Central memory CD4-positive, alpha-beta T cell (primary cell): ENCODE measurements around the gene TTC28.

Source experiments
- DNase-seq: peaks from one replicate; pipeline ENCODE4 v3.0.0; 2022

Gene TTC28

GRCh38 chr22:27937453-27937852 is 742.2 kb downstream of the TTC28 start:
- no peak for DNase-seq

GRCh38 chr22:27935897-27936296 is 743.7 kb downstream of the TTC28 start:
- DNase-seq: no peak

- DNase-seq: no peak
Measured at GRCh38 chr22:27934069-27934468, 745.6 kb downstream of the TTC28 start.

- no peak for DNase-seq
Measured at GRCh38 chr22:27933186-27933983, 746.3 kb downstream of the TTC28 start.

- no peak for DNase-seq
Measured at GRCh38 chr22:27930331-27931060, 749.1 kb downstream of the TTC28 start.
